Esophagus mucosa (tissue), 1 donor: ENCODE measurements around the gene E2F3. TPM values are rescaled to one million over a fixed set of nuclear protein-coding genes. Genes with fewer than 3 reads are reported as not detected.
"Not testable (repeated sequence)": the region's sequence is repeated elsewhere in the genome, so short reads cannot be mapped to it uniquely, and the experiment has no call there.

ENCODE experiments used
- ATAC-seq: fragments of 200-7000 bp; cut with Tn5 transposase; one replicate; pipeline ENCODE4 v1.9.1; 2020
- total RNA-seq: library from RNA; stranded (reverse); gene quantifications from one replicate; pipeline ENCODE4 v1.2.4, GENCODE V29; 2023
- donor health status: DM: yes; HTN: yes; CAD: no.

E2F3 gene
- total RNA-seq, 1 donor from 2014 or later: 5.0 TPM

- no peak for ATAC-seq
These were observed 33.1 kb downstream of the E2F3 start for GRCh38 chr6:20434766-20435165.

- ATAC-seq: no peak
These were observed 35.0 kb downstream of the E2F3 start for GRCh38 chr6:20436719-20437118.

GRCh38 chr6:20437639-20438038 lies 36.0 kb downstream of the E2F3 start:
- ATAC-seq: no peak

DNA sequence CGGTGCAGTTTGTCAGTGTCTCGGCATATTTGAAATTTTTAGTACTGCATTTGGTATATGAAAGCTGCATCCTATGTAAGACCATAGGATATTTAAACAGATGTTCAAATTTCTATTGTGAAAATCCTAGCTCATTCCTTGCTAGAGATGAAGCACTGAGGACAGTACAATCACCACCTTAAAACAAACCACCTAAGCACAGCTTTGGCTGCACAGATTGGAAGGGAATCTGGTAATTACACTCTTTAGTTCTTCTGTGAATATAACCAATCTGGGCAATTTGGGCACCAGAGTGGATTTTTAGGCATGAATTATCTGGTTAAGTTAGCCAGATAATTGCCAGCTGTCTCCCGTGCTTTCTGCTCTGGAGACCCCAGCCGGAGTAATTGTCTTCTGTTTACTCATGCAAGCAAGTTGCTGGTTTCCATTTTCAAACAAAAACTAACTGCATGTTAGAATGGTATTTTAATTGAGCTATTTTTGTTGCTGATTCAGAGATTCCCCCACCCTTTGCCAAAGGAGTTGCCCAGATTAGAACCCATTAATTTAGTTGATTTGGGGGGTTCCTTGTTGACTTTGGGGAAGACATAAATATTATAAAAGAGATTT lies 36.9 kb downstream of the E2F3 start:
- no peak for ATAC-seq

DNA sequence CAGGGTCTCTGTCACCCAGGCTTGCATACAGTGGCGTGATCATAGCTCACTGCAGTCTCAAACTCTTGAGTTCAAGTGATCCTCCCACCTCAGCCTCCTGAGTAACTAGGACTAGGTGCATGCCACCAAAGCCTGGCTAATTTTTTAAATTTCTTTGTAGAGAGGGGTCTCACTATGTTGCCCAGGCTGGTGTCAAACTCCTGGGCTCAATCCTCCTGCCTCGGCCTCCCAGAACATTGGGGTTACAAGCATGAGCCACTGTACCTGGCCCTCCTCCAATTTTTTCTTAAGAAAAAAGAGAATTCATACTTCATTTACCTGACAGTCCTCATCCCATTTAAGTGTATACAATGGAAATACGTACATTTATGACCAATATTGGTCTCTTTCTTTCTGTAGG lies 37.9 kb downstream of the E2F3 start:
- no peak for ATAC-seq

- ATAC-seq: no peak
These were observed 38.6 kb downstream of the E2F3 start for GRCh38 chr6:20440296-20440695.

DNA sequence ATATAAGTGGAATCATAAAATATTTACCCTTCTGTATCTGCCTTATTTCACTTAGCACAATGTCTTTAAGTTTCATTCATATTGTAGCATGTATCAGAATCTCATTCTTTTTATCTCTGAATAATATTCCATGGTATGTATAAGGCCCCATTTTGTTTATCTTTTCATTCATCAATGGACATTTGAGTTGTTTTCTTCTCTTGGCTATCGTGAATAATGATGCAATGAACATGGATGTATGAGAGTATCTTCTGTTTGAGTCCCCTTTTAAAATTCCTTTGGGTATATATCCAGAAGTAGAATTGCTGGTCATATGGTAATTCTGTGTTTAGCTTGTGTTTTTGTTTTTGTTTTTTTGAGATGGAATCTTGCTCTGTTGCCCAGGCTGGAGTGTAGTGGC lies 39.6 kb downstream of the E2F3 start:
- ATAC-seq: no peak

GRCh38 chr6:20441921-20442320 lies 40.2 kb downstream of the E2F3 start:
- ATAC-seq: no peak

DNA sequence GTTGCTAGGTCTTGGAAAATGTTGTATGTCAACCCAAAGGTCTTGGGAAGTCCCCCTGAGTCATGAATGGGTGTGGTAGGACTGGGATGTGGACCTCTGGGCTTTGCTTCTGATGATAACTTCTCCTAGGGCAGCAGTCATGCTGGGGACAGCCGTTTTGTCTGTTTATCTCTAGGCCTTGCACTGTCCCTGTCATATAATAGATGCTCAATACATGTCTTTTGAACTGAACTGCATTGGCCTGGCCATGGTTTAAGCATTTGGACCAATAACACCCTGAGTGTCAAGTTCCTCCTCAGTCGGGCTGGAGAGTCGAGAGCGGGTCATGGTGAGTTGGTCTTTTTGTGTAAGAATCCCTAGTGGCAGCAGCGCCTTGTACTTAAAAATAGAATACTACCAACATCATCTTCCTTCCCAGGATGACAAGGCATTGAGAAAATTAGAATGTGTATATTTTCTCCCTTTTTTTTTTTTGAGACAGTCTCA lies 43.1 kb downstream of the E2F3 start:
- ATAC-seq: no peak

- ATAC-seq: no peak
These were observed 45.5 kb downstream of the E2F3 start for GRCh38 chr6:20447157-20447556.

GRCh38 chr6:20447581-20448132 lies 46.0 kb downstream of the E2F3 start:
- ATAC-seq: no peak

DNA sequence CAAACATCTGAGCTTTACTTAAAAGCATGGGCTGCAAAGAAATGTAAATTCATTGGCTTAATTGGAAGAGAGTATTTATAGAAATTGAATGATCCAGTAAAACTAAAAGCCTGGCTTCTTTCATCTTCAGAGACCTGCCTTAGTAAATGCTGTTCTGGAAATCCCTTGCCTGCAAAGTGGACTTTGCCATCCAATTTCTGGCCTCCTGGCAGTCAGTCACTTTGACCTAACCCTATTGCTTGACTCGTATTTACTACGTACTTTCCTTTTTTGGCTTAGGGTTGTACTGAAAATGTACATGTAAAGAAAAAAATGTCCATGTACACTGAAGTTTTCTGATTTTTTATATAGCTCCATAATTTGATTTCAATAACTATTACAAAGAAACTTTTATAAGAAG lies 47.1 kb downstream of the E2F3 start:
- ATAC-seq: no peak

DNA sequence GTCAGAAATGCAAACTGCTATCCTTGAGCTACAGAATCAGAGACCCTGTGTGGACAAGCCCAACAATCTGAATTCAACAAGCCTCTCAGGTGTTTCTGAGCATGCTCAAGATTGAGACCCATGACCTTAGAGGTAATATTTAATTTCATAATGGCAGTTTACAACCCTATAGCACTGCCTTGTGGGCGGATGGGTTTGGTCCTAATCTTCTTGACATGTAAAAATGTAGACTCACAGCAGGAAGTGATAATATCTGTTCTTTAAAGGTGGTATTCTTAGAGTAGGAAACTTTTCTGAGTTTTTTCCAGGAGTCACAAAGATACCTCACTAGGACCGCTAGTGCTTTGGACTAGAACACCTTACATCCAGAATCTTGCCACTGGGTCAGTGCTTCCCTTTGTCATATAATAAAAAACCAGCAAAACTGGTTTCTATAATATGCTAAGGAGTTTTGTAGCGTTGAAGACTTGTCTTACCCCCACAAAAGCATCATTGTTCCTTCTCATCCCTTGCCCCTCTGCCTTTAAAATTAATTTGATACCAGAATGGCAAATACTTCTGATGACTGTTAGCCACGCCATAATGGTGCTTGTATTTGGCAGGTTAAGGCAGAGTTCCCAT lies 52.6 kb downstream of the E2F3 start:
- no peak for ATAC-seq

DNA sequence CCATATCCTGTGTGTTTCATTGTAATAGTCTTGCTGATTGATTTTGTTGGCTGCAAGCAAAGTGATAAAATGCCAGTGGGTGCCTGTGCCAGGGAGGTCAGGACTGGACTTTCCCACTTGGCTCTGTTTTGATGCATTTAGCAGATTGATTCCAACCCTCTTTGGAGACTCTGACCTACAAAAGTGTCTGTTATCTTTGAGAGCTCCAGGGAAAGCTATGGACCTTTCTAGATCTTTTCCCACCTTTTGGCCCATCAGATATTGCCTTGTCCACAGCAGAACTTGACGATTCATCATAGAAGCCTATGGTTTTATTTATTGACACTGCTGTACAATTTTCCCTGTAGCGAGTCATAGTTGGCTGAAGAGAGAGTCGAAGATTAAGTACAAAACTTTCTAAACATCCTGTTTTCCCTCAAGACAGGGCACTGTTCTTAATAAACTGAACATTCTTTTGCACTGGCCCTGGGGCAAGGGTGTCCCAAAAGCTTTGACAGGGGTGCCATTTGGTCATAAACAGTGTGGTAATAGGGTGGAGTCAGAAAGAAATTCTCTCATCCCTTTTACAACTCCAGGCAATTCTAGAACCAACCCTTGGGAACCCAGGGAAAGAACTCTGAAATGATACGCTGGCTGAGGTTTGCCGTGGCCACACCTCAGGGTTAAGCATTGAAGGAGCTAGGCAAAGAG lies 53.7 kb downstream of the E2F3 start:
- ATAC-seq: peak; percentile 42

- no peak for ATAC-seq
These were observed 56.6 kb downstream of the E2F3 start for GRCh38 chr6:20458027-20458894.

GRCh38 chr6:20459682-20460081 lies 58.0 kb downstream of the E2F3 start:
- ATAC-seq: no peak

DNA sequence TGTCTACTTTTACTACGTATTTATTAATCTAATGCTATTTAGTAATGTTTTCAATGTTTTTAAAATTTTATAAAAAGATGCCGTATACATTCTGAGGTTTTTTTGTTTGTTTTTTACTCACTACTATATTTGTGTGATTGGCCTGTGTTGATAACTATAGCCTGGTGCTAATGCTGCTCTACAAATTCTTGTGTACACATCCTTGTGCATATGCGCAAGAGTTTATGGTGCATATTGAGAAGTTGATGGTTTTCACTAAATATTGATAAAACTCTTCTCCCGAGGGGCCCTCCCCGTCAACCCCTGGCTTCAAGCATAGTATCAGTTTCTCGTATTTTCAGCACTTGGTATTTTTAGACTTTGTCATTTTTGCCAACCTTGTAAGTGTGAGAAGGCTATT lies 59.9 kb downstream of the E2F3 start:
- no peak for ATAC-seq

GRCh38 chr6:20463396-20463795 lies 61.7 kb downstream of the E2F3 start:
- no peak for ATAC-seq

DNA sequence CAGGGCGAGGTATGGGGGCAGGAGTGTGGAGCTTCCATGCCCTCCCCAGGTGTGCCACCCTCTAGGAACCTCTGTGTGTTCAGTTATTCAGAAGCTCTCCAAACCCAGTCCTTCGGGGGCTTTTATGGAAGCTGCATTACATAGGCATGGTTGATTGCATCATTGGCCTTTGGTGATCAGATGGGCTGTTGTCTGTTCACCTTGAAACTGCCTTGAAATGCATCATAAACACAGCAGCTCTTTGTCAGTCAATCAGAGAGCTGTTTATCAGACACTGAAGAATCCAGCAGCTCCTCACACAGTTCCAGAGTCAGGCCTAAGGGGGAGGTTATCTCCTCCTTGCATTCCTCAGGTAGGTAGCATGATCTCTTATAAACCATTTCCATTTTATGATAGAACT lies 62.4 kb downstream of the E2F3 start:
- no peak for ATAC-seq

DNA sequence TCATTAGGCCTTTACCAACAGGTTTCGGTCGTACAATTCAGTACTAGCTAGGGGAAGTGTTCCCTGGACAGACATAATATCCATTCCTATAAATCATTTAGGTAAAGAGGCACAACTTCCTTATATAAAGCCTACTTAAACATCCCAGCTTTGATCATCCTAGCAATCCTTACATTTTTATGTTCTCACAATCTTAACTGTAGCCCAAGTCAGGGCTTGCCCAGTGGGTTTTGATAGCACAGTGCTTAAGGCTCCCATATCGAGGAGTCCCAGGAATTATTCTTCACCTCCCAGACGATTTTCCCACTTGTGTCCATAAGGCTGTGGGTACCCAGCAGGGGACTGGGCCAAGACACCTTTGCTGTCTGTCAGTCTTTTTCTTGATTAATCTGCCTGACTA lies 63.2 kb downstream of the E2F3 start:
- peak; percentile 37 for ATAC-seq

DNA sequence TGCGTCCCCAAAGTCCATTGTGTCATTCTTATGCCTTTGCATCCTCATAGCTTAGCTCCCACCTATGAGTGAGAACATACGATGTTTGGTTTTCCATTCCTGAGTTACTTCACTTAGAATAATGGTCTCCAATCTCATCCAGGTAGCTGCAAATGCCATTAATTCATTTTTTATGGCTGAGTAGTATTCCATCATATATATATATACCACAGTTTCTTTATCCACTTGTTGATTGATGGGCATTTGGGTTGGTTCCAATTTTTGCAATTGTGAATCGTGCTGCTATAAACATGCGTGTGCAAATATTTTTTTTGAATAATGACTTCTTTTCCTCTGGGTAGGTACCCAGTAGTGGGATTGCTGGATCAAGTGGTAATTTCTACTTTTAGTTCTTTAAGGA lies 63.9 kb downstream of the E2F3 start:
- ATAC-seq: not testable (repeated sequence)

DNA sequence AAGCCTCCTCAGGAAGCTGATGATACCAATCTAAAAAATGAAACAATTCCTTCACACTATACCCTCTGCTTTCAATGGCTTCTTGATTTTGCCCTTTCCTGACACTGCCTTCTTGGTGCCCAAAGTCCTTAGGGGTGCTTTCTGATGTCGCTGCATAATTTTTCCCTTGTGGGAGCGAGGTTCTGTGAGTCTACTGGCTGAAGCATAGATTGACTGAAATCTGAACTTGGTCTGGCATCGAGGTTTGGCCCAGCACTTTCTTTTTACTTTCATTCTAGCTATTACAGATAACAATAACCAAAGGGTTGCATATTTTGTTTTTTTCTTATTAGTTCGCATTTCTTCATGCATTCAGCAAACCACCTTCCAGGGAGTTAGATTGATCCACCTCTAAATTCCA lies 65.8 kb downstream of the E2F3 start:
- no peak for ATAC-seq

DNA sequence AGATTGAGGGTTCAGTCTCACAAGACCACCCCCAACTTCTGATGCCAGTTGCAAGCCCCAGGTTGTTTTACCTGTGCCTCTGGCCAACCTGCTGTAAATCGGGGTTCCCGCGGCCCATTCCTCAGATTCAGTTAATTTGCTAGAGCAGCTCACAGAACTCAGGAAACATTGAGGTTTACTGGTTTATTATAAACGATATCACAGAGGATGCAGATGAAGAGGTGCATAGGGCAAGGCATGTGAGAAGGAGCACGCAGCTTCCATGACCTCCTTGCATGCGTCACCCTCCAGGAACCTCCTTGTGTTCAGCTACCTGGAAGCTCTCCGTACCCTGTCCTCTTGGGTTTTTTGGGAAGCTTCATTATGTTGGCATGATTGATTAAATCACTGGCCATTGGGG lies 66.5 kb downstream of the E2F3 start:
- no peak for ATAC-seq
